ENCODE measurements around the gene PRB3. TPM values are rescaled to one million over a fixed set of nuclear protein-coding genes. Genes with fewer than 3 reads are reported as not detected.

PRB3 gene
- total and polyA plus RNA-seq, 9 of the 15 experiments (the other 6 are each of a cell fraction or from before 2014, with no cell fraction given) = 0.07 TPM; not detected in 8

- TF ChIP-seq PYGO2 (tag; IDR thresholded peaks at IDR 0.05) = no peak
- no peak for TF ChIP-seq PHF21A (IDR thresholded peaks at IDR 0.05; ENCODE audit: borderline replicate concordance, low read depth)
These were observed 5.0 kb downstream of the PRB3 start (continued) for GRCh38 chr12:11264501-11264900.

- no peaks in the 10 kb centered on the region for H3K36me3 ChIP-seq (ENCODE audit: control insufficient read depth, insufficient read depth, low read length)
- in situ Hi-C loops (cut with MboI) (no loop called here), intact Hi-C loops (cut with micrococcal nuclease) (no loop called here)
- BruUV-seq (replicated peaks) = no TSS peak
- no peak overlapping the region for H2AFZ ChIP-seq (ENCODE audit: low read depth, low read length)
- no peak overlapping the region for H3K27ac ChIP-seq (ENCODE audit: extremely low read depth, low read depth, low read length)
- TF ChIP-seq MBD2 (IDR thresholded peaks at IDR 0.05; ENCODE audit: borderline replicate concordance, low read depth) = no peak
- no peak for TF ChIP-seq COPS2 (conservative IDR thresholded peaks at IDR 0.05)
- TF ChIP-seq GABPB2 (CRISPR knock-in tag; conservative IDR thresholded peaks at IDR 0.05) = no peak
- H3K79me2 ChIP-seq (ENCODE audit: control insufficient read depth, insufficient read depth, low read length) = no peaks in the 10 kb centered on the region
- H3K27me3 ChIP-seq (ENCODE audit: control insufficient read depth in 2 of 2, insufficient read depth in 2 of 2, low read length in 2 of 2) = no peaks in the 10 kb centered on the region
- no peak overlapping the region for H3K4me2 ChIP-seq (ENCODE audit: insufficient read depth, low read length)
- H3K9ac ChIP-seq (ENCODE audit: insufficient read depth in 1 of 2, low read depth in 2 of 2, low read length in 2 of 2) = no peak overlapping the region
- FAIRE-seq (no peak), DNase-seq (ENCODE audit: extremely low read depth in 1 of 4, low spot score in 3 of 4) (no peak), ATAC-seq (no peak)
- H4K20me1 ChIP-seq (replicated peaks; ENCODE audit: control insufficient read depth, insufficient read depth, low read length) = no peaks in the 10 kb centered on the region
- ChIA-PET CTCF (ENCODE audit: low intra/inter-chr PET ratio) (no interaction called here), POLR2A (no interaction called here)
- H3K4me3 ChIP-seq = no peak overlapping the region
- WGBS (ENCODE audit: insufficient coverage, low coverage, missing lambda C conversion rate) = 0% methylated on average over 1 of the region's 1 CpG
- H3K4me1 ChIP-seq (replicated peaks in 1 of 2; ENCODE audit: control insufficient read depth in 2 of 2, insufficient read depth in 2 of 2, low read length in 2 of 2) = no peaks in the 10 kb centered on the region
- H3K9me3 ChIP-seq (replicated peaks; ENCODE audit: control insufficient read depth, insufficient read depth, low read depth, low read length) = no peaks in the 10 kb centered on the region
- H3K9me1 ChIP-seq (ENCODE audit: control insufficient read depth, insufficient read depth, low read length) = no peaks in the 10 kb centered on the region
These were observed 23.0 kb downstream of the PRB3 start for GRCh38 chr12:11246489-11246888.

- 0% methylated on average over 3 of the region's 3 CpGs for WGBS (ENCODE audit: insufficient coverage, low coverage, missing lambda C conversion rate)
- H2AFZ ChIP-seq (ENCODE audit: low read depth, low read length) = no peak overlapping the region
- ChIA-PET CTCF (ENCODE audit: low intra/inter-chr PET ratio) (no interaction called here), POLR2A (no interaction called here)
- no peaks in the 10 kb centered on the region for H3K36me3 ChIP-seq (ENCODE audit: control insufficient read depth, insufficient read depth, low read length)
- no peaks in the 10 kb centered on the region for H3K79me2 ChIP-seq (ENCODE audit: control insufficient read depth, insufficient read depth, low read length)
- intact Hi-C loops (cut with micrococcal nuclease) (no loop called here), in situ Hi-C loops (cut with MboI) (no loop called here)
- H4K20me1 ChIP-seq (replicated peaks; ENCODE audit: control insufficient read depth, insufficient read depth, low read length) = no peaks in the 10 kb centered on the region
- no peak for DNase-seq (ENCODE audit: extremely low read depth in 1 of 4, low spot score in 3 of 4)
- H3K9me3 ChIP-seq (replicated peaks; ENCODE audit: control insufficient read depth, insufficient read depth, low read depth, low read length) = no peaks in the 10 kb centered on the region
- BruUV-seq (replicated peaks) = no TSS peak
- H3K4me2 ChIP-seq (ENCODE audit: insufficient read depth, low read length) = no peak overlapping the region
- no peak for FAIRE-seq
- no peak overlapping the region for H3K27ac ChIP-seq (ENCODE audit: extremely low read depth, low read depth, low read length)
- H3K4me1 ChIP-seq (replicated peaks in 1 of 2; ENCODE audit: control insufficient read depth in 2 of 2, insufficient read depth in 2 of 2, low read length in 2 of 2) = no peaks in the 10 kb centered on the region
- H3K9ac ChIP-seq (ENCODE audit: insufficient read depth in 1 of 2, low read depth in 2 of 2, low read length in 2 of 2) = no peak overlapping the region
- H3K27me3 ChIP-seq (ENCODE audit: control insufficient read depth in 2 of 2, insufficient read depth in 2 of 2, low read length in 2 of 2) = 0 out of 5 replicates have a peak, but pooled peaks cover 0 to 3% of the 10 kb centered on the region in 2 experiments
- ATAC-seq = no peak
- no peaks in the 10 kb centered on the region for H3K9me1 ChIP-seq (ENCODE audit: control insufficient read depth, insufficient read depth, low read length)
- no peak overlapping the region for H3K4me3 ChIP-seq
- TF ChIP-seq, protein P1, sequence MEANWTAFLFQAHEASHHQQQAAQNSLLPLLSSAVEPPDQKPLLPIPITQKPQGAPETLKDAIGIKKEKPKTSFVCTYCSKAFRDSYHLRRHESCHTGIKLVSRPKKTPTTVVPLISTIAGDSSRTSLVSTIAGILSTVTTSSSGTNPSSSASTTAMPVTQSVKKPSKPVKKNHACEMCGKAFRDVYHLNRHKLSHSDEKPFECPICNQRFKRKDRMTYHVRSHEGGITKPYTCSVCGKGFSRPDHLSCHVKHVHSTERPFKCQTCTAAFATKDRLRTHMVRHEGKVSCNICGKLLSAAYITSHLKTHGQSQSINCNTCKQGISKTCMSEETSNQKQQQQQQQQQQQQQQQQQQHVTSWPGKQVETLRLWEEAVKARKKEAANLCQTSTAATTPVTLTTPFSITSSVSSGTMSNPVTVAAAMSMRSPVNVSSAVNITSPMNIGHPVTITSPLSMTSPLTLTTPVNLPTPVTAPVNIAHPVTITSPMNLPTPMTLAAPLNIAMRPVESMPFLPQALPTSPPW (CRISPR knock-in tag; IDR thresholded peaks at IDR 0.05) = no peak
- no peak for TF ChIP-seq ADNP (tag; IDR thresholded peaks at IDR 0.05)
- TF ChIP-seq CREB1 (IDR thresholded peaks at IDR 0.05) = no peak
- TF ChIP-seq CREB1 (CRISPR knock-in tag; IDR thresholded peaks at IDR 0.05) = no peak
- no peak for TF ChIP-seq SREBF2 (CRISPR knock-in tag; IDR thresholded peaks at IDR 0.05)
- no peak for TF ChIP-seq RFX1 (IDR thresholded peaks at IDR 0.05)
- no peak for TF ChIP-seq MIER1 (IDR thresholded peaks at IDR 0.05; ENCODE audit: low read depth)
- TF ChIP-seq NFE2L1 (tag; IDR thresholded peaks at IDR 0.05; ENCODE audit: borderline replicate concordance, low read depth) = no peak
- TF ChIP-seq, protein P2, sequence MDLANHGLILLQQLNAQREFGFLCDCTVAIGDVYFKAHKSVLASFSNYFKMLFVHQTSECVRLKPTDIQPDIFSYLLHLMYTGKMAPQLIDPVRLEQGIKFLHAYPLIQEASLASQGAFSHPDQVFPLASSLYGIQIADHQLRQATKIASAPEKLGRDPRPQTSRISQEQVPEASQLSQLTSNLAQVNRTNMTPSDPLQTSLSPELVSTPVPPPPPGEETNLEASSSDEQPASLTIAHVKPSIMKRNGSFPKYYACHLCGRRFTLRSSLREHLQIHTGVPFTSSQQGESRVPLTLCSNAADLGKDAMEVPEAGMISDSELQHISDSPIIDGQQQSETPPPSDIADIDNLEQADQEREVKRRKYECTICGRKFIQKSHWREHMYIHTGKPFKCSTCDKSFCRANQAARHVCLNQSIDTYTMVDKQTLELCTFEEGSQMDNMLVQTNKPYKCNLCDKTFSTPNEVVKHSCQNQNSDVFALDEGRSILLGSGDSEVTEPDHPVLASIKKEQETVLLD (IDR thresholded peaks at IDR 0.05) = no peak
- no peak for TF ChIP-seq HIVEP1 (CRISPR knock-in tag; IDR thresholded peaks at IDR 0.05)
These were observed 26.9 kb downstream of the PRB3 start for GRCh38 chr12:11242656-11243055.

Data from K562 (cell line).